ENCODE results near the gene ITIH4. TPM values are rescaled to one million over a fixed set of nuclear protein-coding genes. Genes with fewer than 3 reads are reported as not detected.

Gene ITIH4
- total and polyA plus RNA-seq, 10 of the 15 experiments (the other 5 are each of a cell fraction or from before 2014, with no cell fraction given): 0.64 to 4.1 (median 1.3) TPM

DNA sequence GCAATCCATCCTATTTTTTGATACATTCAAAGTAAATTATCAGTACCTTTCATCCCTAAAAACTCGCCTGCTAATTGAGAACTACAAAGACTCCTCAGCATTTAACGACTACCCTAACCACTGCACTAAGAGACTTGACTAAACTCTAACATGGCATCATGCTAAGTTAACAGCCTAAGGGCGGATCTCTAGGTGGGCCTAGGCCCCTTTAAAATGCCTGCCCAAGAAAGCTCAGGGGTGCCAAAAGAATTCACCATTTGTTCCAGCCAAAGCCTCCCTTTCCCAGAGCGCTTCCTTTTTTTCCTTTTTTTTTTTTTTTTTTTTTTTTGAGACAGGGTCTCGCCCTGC, 59.2 kb downstream of the ITIH4 start:
- ChIA-PET POLR2A (interaction anchor here (0.7 to 1.6 kb wide), 6 partner anchors 8 to 239 kb away, joined by 3 to 15 read pairs (median 4); no protein-coding TSS in a partner anchor), SMC1A (ENCODE audit: uncharacterized antibody, unreplicated experiment) (interaction anchor here (0.9 kb wide), 1 partner anchor 27 kb away, joined by 3 read pairs; no protein-coding TSS in a partner anchor), CTCF (interaction anchor here (1.0 kb wide), 1 partner anchor 11 kb away, joined by 3 read pairs; no protein-coding TSS in a partner anchor), RAD21 (ENCODE audit: unreplicated experiment) (interaction anchor here (1.3 to 1.9 kb wide), 3 partner anchors 8 to 302 kb away, joined by 3 to 8 read pairs (median 4); partner anchors contain the start of genes GLT8D1 and SPCS1)
- no peak for TF ChIP-seq ESRRA (IDR thresholded peaks at IDR 0.05; ENCODE audit: low read length)
- 0 out of 2 replicates have a peak, but pooled peaks have one; percentile 14 for TF ChIP-seq NBN (IDR thresholded peaks at IDR 0.05)
- TF ChIP-seq, protein P1, sequence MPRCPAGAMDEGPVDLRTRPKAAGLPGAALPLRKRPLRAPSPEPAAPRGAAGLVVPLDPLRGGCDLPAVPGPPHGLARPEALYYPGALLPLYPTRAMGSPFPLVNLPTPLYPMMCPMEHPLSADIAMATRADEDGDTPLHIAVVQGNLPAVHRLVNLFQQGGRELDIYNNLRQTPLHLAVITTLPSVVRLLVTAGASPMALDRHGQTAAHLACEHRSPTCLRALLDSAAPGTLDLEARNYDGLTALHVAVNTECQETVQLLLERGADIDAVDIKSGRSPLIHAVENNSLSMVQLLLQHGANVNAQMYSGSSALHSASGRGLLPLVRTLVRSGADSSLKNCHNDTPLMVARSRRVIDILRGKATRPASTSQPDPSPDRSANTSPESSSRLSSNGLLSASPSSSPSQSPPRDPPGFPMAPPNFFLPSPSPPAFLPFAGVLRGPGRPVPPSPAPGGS (IDR thresholded peaks at IDR 0.05; ENCODE audit: borderline replicate concordance, insufficient read depth, low read depth, low read length, poor library complexity, severe bottlenecking): no peak
- TF ChIP-seq CHD2 (IDR thresholded peaks at IDR 0.05; ENCODE audit: borderline replicate concordance, low read depth, low read length): no peak
- TF ChIP-seq RUNX3 (IDR thresholded peaks at IDR 0.05; ENCODE audit: low read length): no peak
- TF ChIP-seq, protein P2, sequence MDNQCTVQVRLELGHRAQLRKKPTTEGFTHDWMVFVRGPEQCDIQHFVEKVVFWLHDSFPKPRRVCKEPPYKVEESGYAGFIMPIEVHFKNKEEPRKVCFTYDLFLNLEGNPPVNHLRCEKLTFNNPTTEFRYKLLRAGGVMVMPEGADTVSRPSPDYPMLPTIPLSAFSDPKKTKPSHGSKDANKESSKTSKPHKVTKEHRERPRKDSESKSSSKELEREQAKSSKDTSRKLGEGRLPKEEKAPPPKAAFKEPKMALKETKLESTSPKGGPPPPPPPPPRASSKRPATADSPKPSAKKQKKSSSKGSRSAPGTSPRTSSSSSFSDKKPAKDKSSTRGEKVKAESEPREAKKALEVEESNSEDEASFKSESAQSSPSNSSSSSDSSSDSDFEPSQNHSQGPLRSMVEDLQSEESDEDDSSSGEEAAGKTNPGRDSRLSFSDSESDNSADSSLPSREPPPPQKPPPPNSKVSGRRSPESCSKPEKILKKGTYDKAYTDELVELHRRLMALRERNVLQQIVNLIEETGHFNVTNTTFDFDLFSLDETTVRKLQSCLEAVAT (IDR thresholded peaks at IDR 0.05): 0 out of 2 replicates have a peak, but pooled peaks have one; percentile 46
- TF ChIP-seq RAD21 (IDR thresholded peaks at IDR 0.05; ENCODE audit: insufficient read depth, low read depth, low read length): no peak
- TF ChIP-seq, protein P3, sequence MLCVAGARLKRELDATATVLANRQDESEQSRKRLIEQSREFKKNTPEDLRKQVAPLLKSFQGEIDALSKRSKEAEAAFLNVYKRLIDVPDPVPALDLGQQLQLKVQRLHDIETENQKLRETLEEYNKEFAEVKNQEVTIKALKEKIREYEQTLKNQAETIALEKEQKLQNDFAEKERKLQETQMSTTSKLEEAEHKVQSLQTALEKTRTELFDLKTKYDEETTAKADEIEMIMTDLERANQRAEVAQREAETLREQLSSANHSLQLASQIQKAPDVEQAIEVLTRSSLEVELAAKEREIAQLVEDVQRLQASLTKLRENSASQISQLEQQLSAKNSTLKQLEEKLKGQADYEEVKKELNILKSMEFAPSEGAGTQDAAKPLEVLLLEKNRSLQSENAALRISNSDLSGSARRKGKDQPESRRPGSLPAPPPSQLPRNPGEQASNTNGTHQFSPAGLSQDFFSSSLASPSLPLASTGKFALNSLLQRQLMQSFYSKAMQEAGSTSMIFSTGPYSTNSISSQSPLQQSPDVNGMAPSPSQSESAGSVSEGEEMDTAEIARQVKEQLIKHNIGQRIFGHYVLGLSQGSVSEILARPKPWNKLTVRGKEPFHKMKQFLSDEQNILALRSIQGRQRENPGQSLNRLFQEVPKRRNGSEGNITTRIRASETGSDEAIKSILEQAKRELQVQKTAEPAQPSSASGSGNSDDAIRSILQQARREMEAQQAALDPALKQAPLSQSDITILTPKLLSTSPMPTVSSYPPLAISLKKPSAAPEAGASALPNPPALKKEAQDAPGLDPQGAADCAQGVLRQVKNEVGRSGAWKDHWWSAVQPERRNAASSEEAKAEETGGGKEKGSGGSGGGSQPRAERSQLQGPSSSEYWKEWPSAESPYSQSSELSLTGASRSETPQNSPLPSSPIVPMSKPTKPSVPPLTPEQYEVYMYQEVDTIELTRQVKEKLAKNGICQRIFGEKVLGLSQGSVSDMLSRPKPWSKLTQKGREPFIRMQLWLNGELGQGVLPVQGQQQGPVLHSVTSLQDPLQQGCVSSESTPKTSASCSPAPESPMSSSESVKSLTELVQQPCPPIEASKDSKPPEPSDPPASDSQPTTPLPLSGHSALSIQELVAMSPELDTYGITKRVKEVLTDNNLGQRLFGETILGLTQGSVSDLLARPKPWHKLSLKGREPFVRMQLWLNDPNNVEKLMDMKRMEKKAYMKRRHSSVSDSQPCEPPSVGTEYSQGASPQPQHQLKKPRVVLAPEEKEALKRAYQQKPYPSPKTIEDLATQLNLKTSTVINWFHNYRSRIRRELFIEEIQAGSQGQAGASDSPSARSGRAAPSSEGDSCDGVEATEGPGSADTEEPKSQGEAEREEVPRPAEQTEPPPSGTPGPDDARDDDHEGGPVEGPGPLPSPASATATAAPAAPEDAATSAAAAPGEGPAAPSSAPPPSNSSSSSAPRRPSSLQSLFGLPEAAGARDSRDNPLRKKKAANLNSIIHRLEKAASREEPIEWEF (IDR thresholded peaks at IDR 0.05; ENCODE audit: insufficient replicate concordance, low read depth, low read length): no peak
- no peak for TF ChIP-seq KAT2A (conservative IDR thresholded peaks at IDR 0.05; ENCODE audit: control insufficient read depth, low read depth, low read length)
- TF ChIP-seq, protein P4, sequence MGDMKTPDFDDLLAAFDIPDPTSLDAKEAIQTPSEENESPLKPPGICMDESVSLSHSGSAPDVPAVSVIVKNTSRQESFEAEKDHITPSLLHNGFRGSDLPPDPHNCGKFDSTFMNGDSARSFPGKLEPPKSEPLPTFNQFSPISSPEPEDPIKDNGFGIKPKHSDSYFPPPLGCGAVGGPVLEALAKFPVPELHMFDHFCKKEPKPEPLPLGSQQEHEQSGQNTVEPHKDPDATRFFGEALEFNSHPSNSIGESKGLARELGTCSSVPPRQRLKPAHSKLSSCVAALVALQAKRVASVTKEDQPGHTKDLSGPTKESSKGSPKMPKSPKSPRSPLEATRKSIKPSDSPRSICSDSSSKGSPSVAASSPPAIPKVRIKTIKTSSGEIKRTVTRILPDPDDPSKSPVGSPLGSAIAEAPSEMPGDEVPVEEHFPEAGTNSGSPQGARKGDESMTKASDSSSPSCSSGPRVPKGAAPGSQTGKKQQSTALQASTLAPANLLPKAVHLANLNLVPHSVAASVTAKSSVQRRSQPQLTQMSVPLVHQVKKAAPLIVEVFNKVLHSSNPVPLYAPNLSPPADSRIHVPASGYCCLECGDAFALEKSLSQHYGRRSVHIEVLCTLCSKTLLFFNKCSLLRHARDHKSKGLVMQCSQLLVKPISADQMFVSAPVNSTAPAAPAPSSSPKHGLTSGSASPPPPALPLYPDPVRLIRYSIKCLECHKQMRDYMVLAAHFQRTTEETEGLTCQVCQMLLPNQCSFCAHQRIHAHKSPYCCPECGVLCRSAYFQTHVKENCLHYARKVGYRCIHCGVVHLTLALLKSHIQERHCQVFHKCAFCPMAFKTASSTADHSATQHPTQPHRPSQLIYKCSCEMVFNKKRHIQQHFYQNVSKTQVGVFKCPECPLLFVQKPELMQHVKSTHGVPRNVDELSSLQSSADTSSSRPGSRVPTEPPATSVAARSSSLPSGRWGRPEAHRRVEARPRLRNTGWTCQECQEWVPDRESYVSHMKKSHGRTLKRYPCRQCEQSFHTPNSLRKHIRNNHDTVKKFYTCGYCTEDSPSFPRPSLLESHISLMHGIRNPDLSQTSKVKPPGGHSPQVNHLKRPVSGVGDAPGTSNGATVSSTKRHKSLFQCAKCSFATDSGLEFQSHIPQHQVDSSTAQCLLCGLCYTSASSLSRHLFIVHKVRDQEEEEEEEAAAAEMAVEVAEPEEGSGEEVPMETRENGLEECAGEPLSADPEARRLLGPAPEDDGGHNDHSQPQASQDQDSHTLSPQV (IDR thresholded peaks at IDR 0.05): no peak
- no peak for TF ChIP-seq SREBF1 (IDR thresholded peaks at IDR 0.05; ENCODE audit: low read length)
- TF ChIP-seq JUNB (IDR thresholded peaks at IDR 0.05): no peak
- peaks cover 4% of the 10 kb centered on the region for H3K4me1 ChIP-seq (ENCODE audit: control insufficient read depth, insufficient read depth, low read length)
- no peaks in the 10 kb centered on the region for H3K9me3 ChIP-seq (replicated peaks; ENCODE audit: control insufficient read depth, insufficient read depth, low read length)
- peak overlapping the region; percentile 78 for H3K9ac ChIP-seq (ENCODE audit: control insufficient read depth, insufficient read depth, low read length)
- WGBS (ENCODE audit: insufficient coverage, insufficient replicate concordance, low lambda C conversion rate, missing lambda C conversion rate): 72% methylated on average over 4 of the region's 5 CpGs
- H3K79me2 ChIP-seq (ENCODE audit: control insufficient read depth, insufficient read depth, low read length): peaks cover 9% of the 10 kb centered on the region
- H3K36me3 ChIP-seq (ENCODE audit: control insufficient read depth in 2 of 2, insufficient read depth in 2 of 2, low read length in 1 of 2): no peaks in the 10 kb centered on the region
- FAIRE-seq (no peak), DNase-seq (ENCODE audit: low read depth, low spot score) (no peak), ATAC-seq (peak; percentile 22)
- no peaks in the 10 kb centered on the region for H4K20me1 ChIP-seq (ENCODE audit: control insufficient read depth, insufficient read depth)
- intact Hi-C loops (cut with micrococcal nuclease; ENCODE audit: unreplicated experiment): loop anchor here (2.0 kb wide), 1 partner anchor 65 kb away; the partner anchor contains the start of gene SPCS1
- H3K4me2 ChIP-seq (ENCODE audit: control insufficient read depth, insufficient read depth): peak overlapping the region; percentile 93
- peak overlapping the region; percentile 73 for H3K4me3 ChIP-seq
- H3K27ac ChIP-seq (ENCODE audit: control insufficient read depth, insufficient read depth): peak overlapping the region; percentile 83
- no peaks in the 10 kb centered on the region for H3K27me3 ChIP-seq (replicated peaks in 1 of 2; ENCODE audit: control insufficient read depth in 2 of 2, insufficient read depth in 2 of 2, low read length in 1 of 2)
- H2AFZ ChIP-seq (ENCODE audit: control insufficient read depth, low read depth, low read length): peak overlapping the region; percentile 86
- in situ Hi-C loops (cut with MboI): no loop called here
- TSS peak; percentile 99 for BruUV-seq (replicated peaks)

All from GM12878 (cell line).